GM23248 (cell line): ENCODE measurements around the gene EFEMP2. TPM values are rescaled to one million over a fixed set of nuclear protein-coding genes. Genes with fewer than 3 reads are reported as not detected.

Experiments used
- DNase-seq: peaks from one replicate; pipeline ENCODE4 v3.0.0-alpha.2; 2015
- H2AFZ ChIP-seq: fragments of 200-600 bp; sonication (generic); 2 replicates; pipeline ENCODE4 v1.6.1; 2016; ENCODE audit warnings: antibody characterized with exemption
- H3F3A ChIP-seq: fragments of 200-600 bp; sonication (generic); 2 replicates; pipeline ENCODE4 v1.6.1; 2016; ENCODE audit warnings: mild to moderate bottlenecking, antibody characterized with exemption, mixed run types; ENCODE audit not compliant: insufficient read depth
- H3K27ac ChIP-seq: fragments of 200-600 bp; sonication (generic); 2 replicates; pipeline ENCODE4 v1.5.1; 2016; ENCODE audit warnings: mild to moderate bottlenecking
- H3K27me3 ChIP-seq: fragments of 200-600 bp; sonication (generic); replicated peaks from 2 replicates; pipeline ENCODE4 v1.6.1; 2016; ENCODE audit warnings: mild to moderate bottlenecking; ENCODE audit not compliant: insufficient read depth
- H3K36me3 ChIP-seq: fragments of 200-600 bp; sonication (generic); 2 replicates; pipeline ENCODE4 v1.6.1; 2016; ENCODE audit warnings: low read depth, mild to moderate bottlenecking
- H3K4me1 ChIP-seq: fragments of 200-600 bp; sonication (generic); 2 replicates; pipeline ENCODE4 v1.6.1; 2016; ENCODE audit warnings: mild to moderate bottlenecking; ENCODE audit not compliant: insufficient read depth
- H3K4me2 ChIP-seq: fragments of 200-600 bp; sonication (generic); one replicate; pipeline ENCODE4 v1.6.1; 2016; ENCODE audit warnings: mild to moderate bottlenecking; ENCODE audit not compliant: unreplicated experiment
- H3K4me3 ChIP-seq: fragments of 200-600 bp; sonication (generic); 2 replicates; pipeline ENCODE4 v1.5.1; 2016; ENCODE audit warnings: mild to moderate bottlenecking
- H3K79me2 ChIP-seq: fragments of 200-600 bp; sonication (generic); 2 replicates; pipeline ENCODE4 v1.6.1; 2016; ENCODE audit warnings: mild to moderate bottlenecking; ENCODE audit not compliant: insufficient read depth
- H3K9ac ChIP-seq: fragments of 200-600 bp; sonication (generic); 2 replicates; pipeline ENCODE4 v1.6.1; 2016; ENCODE audit warnings: mild to moderate bottlenecking
- H3K9me2 ChIP-seq: fragments of 200-600 bp; sonication (generic); 2 replicates; pipeline ENCODE4 v1.6.1; 2016; ENCODE audit warnings: mixed run types, mild to moderate bottlenecking, moderate library complexity; ENCODE audit not compliant: insufficient read depth
- H3K9me3 ChIP-seq: fragments of 200-600 bp; sonication (generic); one replicate; pipeline ENCODE4 v1.6.1; 2017; ENCODE audit warnings: low read depth
- H4K20me1 ChIP-seq: fragments of 200-600 bp; sonication (generic); 2 replicates; pipeline ENCODE4 v1.6.0; 2016; ENCODE audit not compliant: insufficient read depth
- EZH2 ChIP-seq: fragments of 200-600 bp; sonication (generic); IDR thresholded peaks from 2 replicates; pipeline ENCODE4 v1.6.1; 2018; ENCODE audit warnings: antibody characterized with exemption, mild to moderate bottlenecking; ENCODE audit not compliant: insufficient read depth, poor library complexity, severe bottlenecking
- EZH2phosphoT487 ChIP-seq: fragments of 200-600 bp; sonication (generic); IDR thresholded peaks from 2 replicates; pipeline ENCODE4 v1.6.1; 2018; ENCODE audit warnings: antibody characterized with exemption, moderate library complexity, mild to moderate bottlenecking, low read depth; ENCODE audit not compliant: insufficient read depth
- WGBS, 2 experiments: methylation state at CpG; one replicate each; pipeline ENCODE4 v1.1.6; 2015 to 2017; ENCODE audit warnings: low lambda C conversion rate in 2 of 2, low coverage in 1 of 2; ENCODE audit errors: missing lambda C conversion rate in 2 of 2; 5-methylcytosine and 5-hydroxymethylcytosine counted together
- in situ Hi-C: fragments of 300-500 bp; cut with MboI; formaldehyde crosslinking; loops from 2 replicates; pipeline ENCODE4 v1.15.0; 2020
- polyA plus RNA-seq: library from polyadenylated mRNA; unstranded; fragments of >200 nt; fragmentation: Nextera tagmentation; extraction: Ambion mirVana; gene quantifications from 2 replicates; pipeline ENCODE4 v1.2.1, GENCODE V29; 2016
- total RNA-seq: library from RNA; depleted of rRNA; stranded (reverse); fragments of >200 nt; shearing (Covaris generic); gene quantifications from 2 replicates; pipeline ENCODE4 v1.2.3, GENCODE V29; 2014

The EFEMP2 gene
- total and polyA plus RNA-seq, 2 experiments from 2014 or later = 308 to 520 TPM

DNA sequence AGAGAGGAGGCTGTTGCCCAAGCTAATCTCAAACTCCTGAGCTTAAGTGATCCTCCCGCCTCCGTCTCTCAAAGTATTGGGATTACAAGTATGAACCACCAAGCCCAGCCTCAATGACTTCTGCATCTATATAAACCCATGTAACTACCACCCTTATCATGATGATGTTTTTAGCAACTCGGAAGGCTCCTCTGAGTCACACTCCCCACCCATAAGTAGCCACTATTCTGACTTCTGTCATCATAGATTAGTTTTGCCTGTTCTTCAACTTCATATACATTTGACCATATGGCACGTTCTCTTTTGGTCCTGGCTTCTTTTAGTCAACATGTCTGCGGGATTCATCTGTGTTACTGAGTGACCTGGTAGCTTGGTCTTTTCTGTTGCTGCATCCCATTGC lies 34.0 kb upstream of the EFEMP2 start:
- H3K4me1 ChIP-seq = peaks cover 45% of the 10 kb centered on the region
- no peak overlapping the region for H3K4me3 ChIP-seq
- H3F3A ChIP-seq = peaks cover 30% of the 10 kb centered on the region
- 78 to 80% methylated on average over 5 of the region's 5 CpGs for WGBS, 2 experiments
- no peaks in the 10 kb centered on the region for H3K36me3 ChIP-seq
- H2AFZ ChIP-seq = no peak overlapping the region
- peak; percentile 54 for DNase-seq
- no peak overlapping the region for H3K27ac ChIP-seq
- no peaks in the 10 kb centered on the region for H4K20me1 ChIP-seq
- in situ Hi-C loops = no loop called here
- H3K9me2 ChIP-seq = no peaks in the 10 kb centered on the region
- H3K27me3 ChIP-seq = no peaks in the 10 kb centered on the region
- no peaks in the 10 kb centered on the region for H3K9me3 ChIP-seq
- H3K79me2 ChIP-seq = peaks cover 7% of the 10 kb centered on the region
- H3K4me2 ChIP-seq = no peak overlapping the region
- TF ChIP-seq EZH2 (no peak), EZH2phosphoT487 (no peak)
- H3K9ac ChIP-seq = no peak overlapping the region

- Histone ChIP-seq H3K27ac (peak overlapping the region; percentile 99), H3K9me3 (no peaks in the 10 kb centered on the region), H3K4me2 (peak overlapping the region; percentile 69), H3F3A (peaks cover 38% of the 10 kb centered on the region), H3K9ac (peak overlapping the region; percentile 70), H3K27me3 (no peaks in the 10 kb centered on the region), H3K9me2 (no peaks in the 10 kb centered on the region), H4K20me1 (no peaks in the 10 kb centered on the region), H3K79me2 (peaks cover 28% of the 10 kb centered on the region), H3K4me3 (no peak overlapping the region), H3K4me1 (peaks cover 40% of the 10 kb centered on the region), H2AFZ (no peak overlapping the region), H3K36me3 (peaks cover under 1% of the 10 kb centered on the region; the same call in 1 of the 2 replicates)
- TF ChIP-seq EZH2phosphoT487 (no peak), EZH2 (no peak)
- no peak for DNase-seq
- in situ Hi-C loops = no loop called here
- WGBS, 2 experiments = 74 to 79% methylated on average over 8 of the region's 8 CpGs
Measured at GRCh38 chr11:65903715-65904114, 31.1 kb upstream of the EFEMP2 start.

DNA sequence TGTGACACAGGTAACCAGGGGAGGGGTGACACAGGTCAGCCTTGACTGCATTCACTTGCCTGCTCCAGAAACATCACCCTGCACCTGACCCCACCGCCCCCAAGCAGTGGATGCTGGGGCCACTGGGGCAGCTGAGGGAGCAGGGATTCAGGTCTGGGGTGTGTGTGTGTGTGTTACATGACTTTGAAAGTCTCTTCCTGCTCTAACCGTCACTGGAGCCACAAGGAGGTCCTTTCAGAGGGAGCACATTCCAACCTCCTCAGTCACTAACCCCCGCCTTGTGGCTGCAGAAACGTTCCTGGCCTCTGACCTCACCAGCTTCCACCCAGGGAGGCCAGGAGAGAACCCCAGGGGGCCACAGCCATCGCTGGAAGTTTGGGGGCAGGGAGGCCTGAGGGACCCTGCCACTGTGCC lies 30.5 kb upstream of the EFEMP2 start:
- H3F3A ChIP-seq = peaks cover 44% of the 10 kb centered on the region
- H3K4me1 ChIP-seq = peaks cover 44% of the 10 kb centered on the region
- no peaks in the 10 kb centered on the region for H3K9me2 ChIP-seq
- no peak for TF ChIP-seq EZH2phosphoT487
- no peak for TF ChIP-seq EZH2
- DNase-seq = peak; percentile 95
- H3K27ac ChIP-seq = peak overlapping the region; percentile 99
- H3K36me3 ChIP-seq = peaks cover 7% of the 10 kb centered on the region; the same call in 1 of the 2 replicates
- no peaks in the 10 kb centered on the region for H3K27me3 ChIP-seq
- peaks cover 35% of the 10 kb centered on the region for H3K79me2 ChIP-seq
- peak overlapping the region; percentile 70 for H3K9ac ChIP-seq
- in situ Hi-C loops = no loop called here
- no peak overlapping the region for H2AFZ ChIP-seq
- 0% methylated on average over 5 of the region's 5 CpGs for WGBS, 2 experiments
- H3K9me3 ChIP-seq = no peaks in the 10 kb centered on the region
- peak overlapping the region; percentile 36; the same call in 1 of the 2 replicates for H3K4me3 ChIP-seq
- no peaks in the 10 kb centered on the region for H4K20me1 ChIP-seq
- H3K4me2 ChIP-seq = peak overlapping the region; percentile 69

- Histone ChIP-seq H3K27me3 (no peaks in the 10 kb centered on the region), H3K4me3 (peak overlapping the region; percentile 95; the same call in 1 of the 2 replicates), H3K9ac (peak overlapping the region; percentile 35; the same call in 1 of the 2 replicates), H4K20me1 (peaks cover 7% of the 10 kb centered on the region; the same call in 1 of the 2 replicates), H3K4me2 (peak overlapping the region; percentile 71), H3K79me2 (peaks cover 57% of the 10 kb centered on the region), H2AFZ (no peak overlapping the region), H3F3A (peaks cover 56% of the 10 kb centered on the region), H3K9me3 (no peaks in the 10 kb centered on the region), H3K27ac (peak overlapping the region; percentile 99), H3K4me1 (peaks cover 52% of the 10 kb centered on the region), H3K36me3 (peaks cover 22% of the 10 kb centered on the region; the same call in 1 of the 2 replicates), H3K9me2 (no peaks in the 10 kb centered on the region)
- no peak for DNase-seq
- WGBS, 2 experiments = 82 to 86% methylated on average over 11 of the region's 11 CpGs
- in situ Hi-C loops = no loop called here
- TF ChIP-seq EZH2phosphoT487 (no peak), EZH2 (no peak)
Measured at GRCh38 chr11:65900899-65901180, 28.2 kb upstream of the EFEMP2 start.
